Measurements from ENCODE around the gene KY.

- no peak for TF ChIP-seq CTCF (IDR thresholded peaks at IDR 0.05)
- TF ChIP-seq EP300 (IDR thresholded peaks at IDR 0.05): no peak
- no peak for TF ChIP-seq POLR2A (IDR thresholded peaks at IDR 0.05)
Observed at GRCh38 chr3:134677987-134678308, 27.1 kb upstream of the KY start.

Measured in tibial nerve (tissue), 4 donors.